Astrocyte (in vitro differentiated cells and primary cell): ENCODE results near the gene GIMAP8. TPM values are rescaled to one million over a fixed set of nuclear protein-coding genes. Genes with fewer than 3 reads are reported as not detected.

Experiments
- DNase-seq: peaks from one replicate; pipeline ENCODE4 v3.0.0-alpha.2; 2010; ENCODE audit warnings: low read depth
- FAIRE-seq: peaks from 2 replicates; lab custom pipeline; 2011; peaks lifted over from hg19 to GRCh38; lab: Jason Lieb, UNC
- H2AFZ ChIP-seq: 2 replicates; pipeline ENCODE4 v1.6.0; 2012; ENCODE audit warnings: low read depth, low read length, inconsistent platforms
- H3K27ac ChIP-seq: 2 replicates; pipeline ENCODE4 v1.5.1; 2011; ENCODE audit warnings: low read depth, low read length, inconsistent platforms
- H3K27me3 ChIP-seq: 2 replicates; pipeline ENCODE4 v1.6.0; 2011; ENCODE audit warnings: low read length, inconsistent platforms; ENCODE audit not compliant: insufficient read depth
- H3K36me3 ChIP-seq: 2 replicates; pipeline ENCODE4 v1.5.1; 2011; ENCODE audit warnings: low read length, inconsistent platforms; ENCODE audit not compliant: insufficient read depth
- H3K4me1 ChIP-seq: 2 replicates; pipeline ENCODE4 v1.5.1; 2011; ENCODE audit warnings: low read length, inconsistent platforms; ENCODE audit not compliant: insufficient read depth
- H3K4me2 ChIP-seq: 2 replicates; pipeline ENCODE4 v1.6.0; 2012; ENCODE audit warnings: low read length, inconsistent platforms
- H3K4me3 ChIP-seq: 2 replicates; pipeline ENCODE4 v1.5.1; 2011; ENCODE audit warnings: low read depth, mild to moderate bottlenecking, low read length, inconsistent platforms; ENCODE audit not compliant: insufficient read depth
- H3K79me2 ChIP-seq: 2 replicates; pipeline ENCODE4 v1.6.0; 2012; ENCODE audit warnings: mild to moderate bottlenecking, low read length, inconsistent platforms; ENCODE audit not compliant: insufficient read depth
- H3K9ac ChIP-seq: 2 replicates; pipeline ENCODE4 v1.6.0; 2012; ENCODE audit warnings: mild to moderate bottlenecking, low read length, inconsistent platforms
- H3K9me3 ChIP-seq: 2 replicates; pipeline ENCODE4 v1.5.1; 2012; ENCODE audit warnings: low read depth, mild to moderate bottlenecking, low read length, inconsistent platforms; ENCODE audit not compliant: insufficient read depth
- H4K20me1 ChIP-seq: 2 replicates; pipeline ENCODE4 v1.6.0; 2012; ENCODE audit warnings: low read length, inconsistent platforms; ENCODE audit not compliant: insufficient read depth
- H3K27ac Mint-ChIP-seq: one replicate; pipeline ENCODE4 v1.8.0; 2021; ENCODE audit warnings: mild to moderate bottlenecking, mixed read lengths; ENCODE audit not compliant: unreplicated experiment
- H3K27me3 Mint-ChIP-seq: one replicate; pipeline ENCODE4 v1.8.0; 2021; ENCODE audit warnings: low read depth, mixed read lengths; ENCODE audit not compliant: unreplicated experiment
- H3K36me3 Mint-ChIP-seq: one replicate; pipeline ENCODE4 v1.8.0; 2021; ENCODE audit warnings: low read depth, mixed read lengths; ENCODE audit not compliant: unreplicated experiment
- H3K4me1 Mint-ChIP-seq: one replicate; pipeline ENCODE4 v1.8.0; 2021; ENCODE audit warnings: low read depth, mixed read lengths; ENCODE audit not compliant: unreplicated experiment
- H3K4me3 Mint-ChIP-seq: one replicate; pipeline ENCODE4 v1.8.0; 2021; ENCODE audit warnings: mild to moderate bottlenecking, moderate library complexity, mixed read lengths; ENCODE audit not compliant: unreplicated experiment
- H3K9me3 Mint-ChIP-seq: one replicate; pipeline ENCODE4 v1.8.0; 2021; ENCODE audit warnings: mild to moderate bottlenecking, mixed read lengths; ENCODE audit not compliant: unreplicated experiment
- CTCF ChIP-seq: IDR thresholded peaks from 2 replicates; pipeline ENCODE4 v1.5.1; 2011; ENCODE audit warnings: low read depth, mild to moderate bottlenecking, inconsistent platforms, low read length, moderate library complexity; ENCODE audit not compliant: insufficient read depth
- EZH2 ChIP-seq: IDR thresholded peaks from 2 replicates; pipeline ENCODE4 v1.6.1; 2012; ENCODE audit warnings: mild to moderate bottlenecking, low read length, inconsistent platforms; ENCODE audit not compliant: insufficient read depth
- total RNA-seq: library from RNA; stranded (reverse); gene quantifications from 2 replicates; pipeline ENCODE4 v1.2.1, GENCODE V29; 2021

The GIMAP8 gene
- total RNA-seq, 1 donor from 2014 or later: not detected

- no peak overlapping the region for H2AFZ ChIP-seq
- no peak for FAIRE-seq
- no peaks in the 10 kb centered on the region for H3K27me3 ChIP-seq
- peak overlapping the region; percentile 64 for H3K4me3 Mint-ChIP-seq
- peaks cover 16% of the 10 kb centered on the region for H3K4me1 ChIP-seq
- no peaks in the 10 kb centered on the region for H3K9me3 ChIP-seq
- H3K36me3 ChIP-seq: no peaks in the 10 kb centered on the region
- no peak for DNase-seq
- no peak overlapping the region for H3K4me2 ChIP-seq
- peaks cover 15% of the 10 kb centered on the region for H4K20me1 ChIP-seq
- H3K27me3 Mint-ChIP-seq: no peaks in the 10 kb centered on the region
- no peak overlapping the region for H3K27ac ChIP-seq
- no peak overlapping the region for H3K4me3 ChIP-seq
- H3K36me3 Mint-ChIP-seq: peaks cover 7% of the 10 kb centered on the region
- no peak for TF ChIP-seq CTCF
- TF ChIP-seq EZH2: no peak
- H3K9ac ChIP-seq: no peak overlapping the region
- H3K4me1 Mint-ChIP-seq: peaks cover 67% of the 10 kb centered on the region
- no peaks in the 10 kb centered on the region for H3K79me2 ChIP-seq
- peak overlapping the region; percentile 55 for H3K27ac Mint-ChIP-seq
- H3K9me3 Mint-ChIP-seq: no peaks in the 10 kb centered on the region
These were observed 48.4 kb upstream of the GIMAP8 start for GRCh38 chr7:150401861-150402631.

- H3K27ac ChIP-seq: no peak overlapping the region
- H3K4me1 Mint-ChIP-seq: peaks cover 68% of the 10 kb centered on the region
- no peak overlapping the region for H2AFZ ChIP-seq
- H3K79me2 ChIP-seq: no peaks in the 10 kb centered on the region
- no peak overlapping the region for H3K4me3 ChIP-seq
- H4K20me1 ChIP-seq: peaks cover 15% of the 10 kb centered on the region
- FAIRE-seq (no peak), DNase-seq (no peak)
- H3K4me3 Mint-ChIP-seq: peak overlapping the region; percentile 64
- H3K27me3 Mint-ChIP-seq: no peaks in the 10 kb centered on the region
- peaks cover 10% of the 10 kb centered on the region for H3K36me3 Mint-ChIP-seq
- peaks cover 16% of the 10 kb centered on the region for H3K4me1 ChIP-seq
- H3K27ac Mint-ChIP-seq: peak overlapping the region; percentile 62
- no peaks in the 10 kb centered on the region for H3K9me3 Mint-ChIP-seq
- H3K36me3 ChIP-seq: no peaks in the 10 kb centered on the region
- no peak overlapping the region for H3K4me2 ChIP-seq
- TF ChIP-seq CTCF (no peak), EZH2 (no peak)
- no peaks in the 10 kb centered on the region for H3K9me3 ChIP-seq
- H3K27me3 ChIP-seq: no peaks in the 10 kb centered on the region
- H3K9ac ChIP-seq: no peak overlapping the region
These were observed 47.6 kb upstream of the GIMAP8 start for GRCh38 chr7:150402671-150403321.
